Bronchial epithelial cell (primary cell): ENCODE results near the gene KRTAP10-12. TPM values are rescaled to one million over a fixed set of nuclear protein-coding genes. Genes with fewer than 3 reads are reported as not detected.
"Not testable (repeated sequence)": the region's sequence is repeated elsewhere in the genome, so short reads cannot be mapped to it uniquely, and the experiment has no call there.

Experiments used
- DNase-seq: peaks from one replicate; pipeline ENCODE4 v3.0.0-alpha.2; 2010; ENCODE audit warnings: low read depth
- FAIRE-seq: peaks from 2 replicates; lab custom pipeline; 2011; peaks lifted over from hg19 to GRCh38; lab: Jason Lieb, UNC
- H3K27me3 ChIP-seq: 2 replicates; pipeline ENCODE4 v1.5.1; 2011; ENCODE audit warnings: low read length; ENCODE audit not compliant: control insufficient read depth, insufficient read depth
- H3K36me3 ChIP-seq: 2 replicates; pipeline ENCODE4 v1.5.1; 2011; ENCODE audit warnings: low read length; ENCODE audit not compliant: control insufficient read depth, insufficient read depth
- H3K4me3 ChIP-seq: 2 replicates; pipeline ENCODE4 v1.5.1; 2011; ENCODE audit warnings: mild to moderate bottlenecking, low read depth, low read length, control low read depth
- total RNA-seq: library from RNA; depleted of rRNA; stranded (reverse); fragments of >200 nt; gene quantifications from 2 replicates; pipeline ENCODE4 v1.2.1, GENCODE V29; 2014
- TF ChIP-seq, protein P1 (sequence below): IDR thresholded peaks from 2 replicates; pipeline ENCODE4 v1.5.1; 2011; ENCODE audit warnings: mild to moderate bottlenecking, moderate library complexity, low read length, control low read depth, inconsistent platforms; ENCODE audit not compliant: insufficient read depth, severe bottlenecking

Gene KRTAP10-12
- total RNA-seq, 1 donor from 2014 or later, result not detected

GRCh38 chr21:44681152-44681551 lies 15.8 kb upstream of the KRTAP10-12 start:
- TF ChIP-seq, protein P1, sequence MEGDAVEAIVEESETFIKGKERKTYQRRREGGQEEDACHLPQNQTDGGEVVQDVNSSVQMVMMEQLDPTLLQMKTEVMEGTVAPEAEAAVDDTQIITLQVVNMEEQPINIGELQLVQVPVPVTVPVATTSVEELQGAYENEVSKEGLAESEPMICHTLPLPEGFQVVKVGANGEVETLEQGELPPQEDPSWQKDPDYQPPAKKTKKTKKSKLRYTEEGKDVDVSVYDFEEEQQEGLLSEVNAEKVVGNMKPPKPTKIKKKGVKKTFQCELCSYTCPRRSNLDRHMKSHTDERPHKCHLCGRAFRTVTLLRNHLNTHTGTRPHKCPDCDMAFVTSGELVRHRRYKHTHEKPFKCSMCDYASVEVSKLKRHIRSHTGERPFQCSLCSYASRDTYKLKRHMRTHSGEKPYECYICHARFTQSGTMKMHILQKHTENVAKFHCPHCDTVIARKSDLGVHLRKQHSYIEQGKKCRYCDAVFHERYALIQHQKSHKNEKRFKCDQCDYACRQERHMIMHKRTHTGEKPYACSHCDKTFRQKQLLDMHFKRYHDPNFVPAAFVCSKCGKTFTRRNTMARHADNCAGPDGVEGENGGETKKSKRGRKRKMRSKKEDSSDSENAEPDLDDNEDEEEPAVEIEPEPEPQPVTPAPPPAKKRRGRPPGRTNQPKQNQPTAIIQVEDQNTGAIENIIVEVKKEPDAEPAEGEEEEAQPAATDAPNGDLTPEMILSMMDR, result no peak
- DNase-seq (no peak), FAIRE-seq (no peak)
- Histone ChIP-seq H3K27me3 (no peaks in the 10 kb centered on the region), H3K36me3 (no peaks in the 10 kb centered on the region), H3K4me3 (no peak overlapping the region)

DNA sequence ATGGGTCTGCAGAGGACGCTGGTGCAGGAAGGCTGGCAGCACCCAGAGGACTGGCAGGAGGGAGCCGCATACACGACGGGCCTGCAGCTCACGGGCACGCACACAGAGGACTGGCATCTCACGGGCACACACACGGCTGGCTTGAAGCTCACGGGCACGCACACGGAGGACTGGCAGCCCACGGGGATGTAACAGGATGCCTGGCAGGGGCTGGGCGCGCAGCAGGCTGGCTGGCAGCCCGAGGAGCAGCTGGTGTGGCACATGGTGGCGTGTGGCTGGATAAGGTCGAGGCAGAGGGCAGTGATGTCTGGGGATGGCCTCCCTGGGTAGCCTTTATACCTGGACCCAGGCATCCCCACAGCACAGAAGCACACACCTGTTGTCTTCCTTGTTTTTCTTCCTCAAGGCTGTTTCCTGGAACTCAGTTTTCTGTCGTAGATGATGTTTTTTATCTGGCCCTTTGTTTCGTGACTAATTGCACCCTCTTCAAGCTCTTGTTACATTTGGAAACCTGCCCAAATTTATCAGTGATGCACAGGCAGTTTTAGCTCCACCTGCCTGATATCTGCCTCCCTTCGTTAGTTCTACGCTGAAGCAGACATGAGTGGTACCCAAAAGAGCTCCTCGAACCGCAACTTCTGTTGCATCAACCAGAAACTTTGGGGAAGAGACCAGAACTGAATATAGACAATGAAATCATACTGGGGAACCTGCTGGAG lies 15.0 kb upstream of the KRTAP10-12 start, which contains the start of gene KRTAP12-1:
Gene KRTAP12-1, minus strand, starts transcription at position 303 of the 719 bp plus-strand sequence. Its CDS starts 40 bp downstream, at position 263.
- DNase-seq (no peak), FAIRE-seq (no peak)
- TF ChIP-seq, protein P1, result no peak
- no peaks in the 10 kb centered on the region for H3K27me3 ChIP-seq
- no peaks in the 10 kb centered on the region for H3K36me3 ChIP-seq
- H3K4me3 ChIP-seq, result no peak within 1 kb of the TSS

DNA sequence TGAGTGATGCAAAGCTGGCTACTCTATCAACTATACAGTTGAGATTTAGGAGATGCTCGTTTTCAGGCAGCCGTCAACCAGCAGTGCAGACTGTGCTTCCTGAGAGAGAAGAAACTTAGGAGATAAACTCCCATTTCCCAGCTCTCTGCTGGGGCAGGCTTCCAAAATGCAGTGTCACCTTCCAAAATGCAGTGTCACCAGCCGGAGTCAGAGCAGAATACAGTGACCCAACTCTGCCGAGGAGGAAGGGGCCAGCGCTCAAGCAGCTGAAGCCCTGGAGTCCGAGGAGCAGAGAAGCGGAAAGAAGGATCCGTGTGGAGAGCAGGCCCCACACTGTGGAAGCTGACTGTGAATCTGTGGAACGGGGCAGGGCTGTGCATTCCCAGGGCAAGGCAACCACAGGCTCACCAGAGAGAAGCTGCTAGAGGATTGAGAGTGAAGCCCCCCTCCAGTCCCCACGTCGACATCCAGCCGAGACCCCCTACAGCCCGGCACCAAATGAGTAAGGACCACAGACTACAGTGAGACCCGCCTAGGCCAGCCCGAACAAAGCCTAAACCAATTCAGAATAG lies 14.3 kb upstream of the KRTAP10-12 start:
- DNase-seq, result no peak
- H3K27me3 ChIP-seq, result no peaks in the 10 kb centered on the region
- no peak overlapping the region for H3K4me3 ChIP-seq
- TF ChIP-seq, protein P1, result no peak
- FAIRE-seq, result no peak
- no peaks in the 10 kb centered on the region for H3K36me3 ChIP-seq

DNA sequence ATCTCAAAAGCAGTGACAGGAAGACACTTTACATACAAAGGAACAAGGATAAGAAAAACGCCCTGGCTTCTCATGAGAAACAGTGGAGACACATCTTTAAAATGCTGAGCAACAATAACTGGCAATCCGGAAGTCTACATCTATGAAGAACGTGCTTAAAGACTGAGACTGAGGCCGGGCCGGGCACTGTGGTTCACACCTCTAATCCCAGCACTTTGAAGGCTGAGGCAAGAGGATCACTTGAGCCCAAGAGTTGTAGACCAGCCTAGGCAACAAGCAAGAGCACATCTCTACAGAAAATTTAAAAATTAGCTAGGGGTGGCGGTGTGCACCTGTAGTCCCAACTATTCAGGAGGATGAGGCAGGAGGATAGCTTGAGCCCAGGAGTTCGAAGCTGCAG lies 12.9 kb upstream of the KRTAP10-12 start:
- Histone ChIP-seq H3K27me3 (no peaks in the 10 kb centered on the region), H3K4me3 (no peak overlapping the region), H3K36me3 (no peaks in the 10 kb centered on the region)
- no peak for FAIRE-seq
- TF ChIP-seq, protein P1, result no peak
- no peak for DNase-seq

DNA sequence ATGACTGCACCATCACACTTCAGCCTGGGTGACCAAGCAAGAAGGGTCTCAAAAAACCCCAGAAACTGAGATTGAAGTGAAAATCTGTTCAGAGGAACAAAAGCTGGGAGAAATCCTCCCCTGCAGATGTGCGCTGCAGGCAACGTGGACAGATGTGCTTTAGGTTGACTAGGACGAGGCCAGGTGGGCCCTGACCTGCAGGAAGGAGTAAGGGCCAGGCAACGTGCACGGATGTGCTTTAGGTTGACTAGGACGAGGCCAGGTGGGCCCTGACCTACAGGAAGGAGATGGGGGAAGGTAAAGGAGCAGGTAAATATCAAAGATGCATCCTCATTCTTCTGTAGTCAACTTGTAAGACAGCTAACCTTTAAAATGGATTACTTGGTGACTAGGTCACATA lies 12.5 kb upstream of the KRTAP10-12 start:
- DNase-seq (no peak), FAIRE-seq (no peak)
- Histone ChIP-seq H3K27me3 (no peaks in the 10 kb centered on the region), H3K4me3 (no peak overlapping the region), H3K36me3 (no peaks in the 10 kb centered on the region)
- TF ChIP-seq, protein P1, result no peak

DNA sequence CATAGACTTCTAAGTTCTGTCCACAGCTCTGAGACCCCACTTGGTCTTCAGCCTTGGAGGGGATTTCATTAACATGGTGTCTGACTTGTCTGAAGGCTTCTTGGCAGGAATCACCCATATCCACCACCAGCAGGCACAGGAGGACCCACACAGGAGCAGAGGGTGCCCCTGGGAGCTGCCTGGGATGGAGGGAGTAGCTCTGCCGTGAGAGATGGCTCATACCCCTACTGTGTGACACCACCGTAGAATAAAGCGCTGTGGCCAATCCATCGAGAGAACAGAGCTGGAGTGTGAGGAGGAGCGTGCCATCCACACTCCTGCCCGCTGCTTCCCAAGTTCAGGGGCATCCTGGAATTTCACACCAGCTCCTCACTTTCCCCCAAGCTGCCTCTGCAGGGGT lies 11.9 kb upstream of the KRTAP10-12 start:
- not testable (repeated sequence) for H3K36me3 ChIP-seq, FAIRE-seq, DNase-seq, H3K4me3 ChIP-seq, H3K27me3 ChIP-seq
